HG02884 (cell line): ENCODE results near the gene OR10AD1.
A peak's percentile ranks its signal among the peaks of the same experiment; 100 is the strongest.
"Not testable (repeated sequence)": the region's sequence is repeated elsewhere in the genome, so short reads cannot be mapped to it uniquely, and the experiment has no call there.

Experiments used
- ATAC-seq: cut with Tn5 transposase; IDR thresholded peaks from one replicate; pipeline ENCODE4 v1.9.1; 2021; ENCODE audit warnings: mild to moderate bottlenecking, moderate library complexity; ENCODE audit not compliant: unreplicated experiment

Gene OR10AD1

GRCh38 chr12:48163150-48163747 is 39.8 kb downstream of the OR10AD1 start:
- ATAC-seq: no peak

DNA sequence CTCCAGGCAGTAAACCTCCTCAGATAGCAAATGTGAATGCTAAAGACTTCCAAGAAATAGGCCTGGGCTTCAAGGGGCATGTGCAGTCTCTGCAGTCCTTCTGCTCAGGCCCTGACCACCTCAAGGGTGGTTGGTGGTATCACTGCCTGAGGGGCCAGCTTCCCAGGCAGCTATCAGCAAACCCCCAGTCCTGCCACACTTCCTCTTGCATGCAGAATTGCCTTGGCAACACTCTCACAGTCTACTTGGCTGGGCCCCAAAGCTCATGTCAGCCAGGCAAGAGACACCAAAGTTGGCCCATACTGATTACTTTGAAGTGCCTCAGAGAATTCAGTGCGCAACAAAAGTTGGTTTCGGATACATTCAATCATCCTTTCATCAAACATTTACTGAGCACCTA is 42.3 kb downstream of the OR10AD1 start:
- ATAC-seq: no peak

- no peak for ATAC-seq
Observed at GRCh38 chr12:48160046-48160445, 43.0 kb downstream of the OR10AD1 start.

GRCh38 chr12:48157889-48158370 is 45.2 kb downstream of the OR10AD1 start:
- ATAC-seq: no peak

GRCh38 chr12:48157018-48157888 is 45.8 kb downstream of the OR10AD1 start, which contains the start of gene ASB8:
ASB8 (minus strand) TSS chr12:48157515; CDS start chr12:48153496, 4,019 bp downstream.
- ATAC-seq: peak; percentile 80

DNA sequence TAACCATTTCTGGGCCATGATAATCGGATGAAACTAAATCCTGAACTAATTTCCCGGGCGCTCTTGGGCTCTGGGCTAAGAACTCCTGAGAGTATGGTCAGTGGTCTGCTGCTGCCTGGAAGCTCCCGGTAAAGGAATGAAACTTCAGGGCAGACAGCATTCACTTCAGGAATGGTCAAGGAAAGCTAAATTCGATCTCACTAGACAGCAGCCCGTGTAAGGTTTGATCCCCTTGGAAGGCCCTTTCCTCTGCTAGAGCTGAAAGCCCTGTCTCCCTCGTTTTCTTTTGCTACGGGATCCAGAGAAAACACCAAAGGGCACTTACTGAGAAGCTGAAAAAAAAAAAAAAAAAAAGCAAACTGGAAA is 46.5 kb downstream of the OR10AD1 start:
- ATAC-seq: no peak

DNA sequence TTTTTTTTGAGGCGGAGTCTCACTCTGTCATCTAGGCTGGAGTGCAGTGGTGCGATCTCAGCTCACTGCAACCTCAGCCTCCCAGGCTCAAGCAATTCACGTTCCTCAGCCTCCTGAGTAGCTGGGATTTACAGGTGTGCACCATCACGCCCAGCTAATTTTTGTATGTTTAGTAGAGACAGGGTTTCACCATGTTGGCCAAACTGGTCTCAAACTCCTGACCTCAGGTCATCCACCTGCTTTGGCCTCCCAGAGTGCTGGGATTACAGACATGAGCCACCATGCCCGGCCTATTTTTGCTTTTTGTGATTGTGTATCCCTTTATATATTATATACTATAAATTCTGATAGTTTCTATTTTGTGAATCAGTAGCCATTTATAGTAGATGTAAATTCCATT is 47.3 kb downstream of the OR10AD1 start:
- not testable (repeated sequence) for ATAC-seq
